OCI-M2 (cell line): ENCODE data around the gene GPR68.
"Not testable (repeated sequence)": the region's sequence is repeated elsewhere in the genome, so short reads cannot be mapped to it uniquely, and the experiment has no call there.

Source experiments
- DNase-seq: peaks from one replicate; lab custom pipeline; 2025; ENCODE audit not compliant: unreplicated experiment; lab: John Stamatoyannopoulos, UW

The GPR68 gene

DNA sequence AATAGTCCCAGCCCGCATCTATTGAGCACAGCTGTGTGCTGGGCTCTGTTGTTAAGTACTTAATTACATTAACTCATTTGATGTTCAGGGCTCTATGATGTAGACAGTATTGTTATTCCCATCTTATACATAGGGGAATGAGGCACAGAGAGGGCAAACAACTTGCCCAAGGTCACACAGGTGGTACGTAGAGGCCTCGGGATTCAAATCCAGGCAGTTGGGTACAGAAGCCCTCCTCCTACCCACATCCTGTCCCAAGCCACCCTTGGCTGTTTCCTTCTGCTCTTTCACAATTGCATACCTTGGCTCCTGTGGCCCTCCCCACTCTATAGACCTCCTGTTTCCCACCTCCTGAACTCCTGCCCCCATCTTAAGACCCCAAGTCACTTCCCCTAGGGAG, 10.0 kb upstream of the GPR68 start:
- DNase-seq = no peak

DNA sequence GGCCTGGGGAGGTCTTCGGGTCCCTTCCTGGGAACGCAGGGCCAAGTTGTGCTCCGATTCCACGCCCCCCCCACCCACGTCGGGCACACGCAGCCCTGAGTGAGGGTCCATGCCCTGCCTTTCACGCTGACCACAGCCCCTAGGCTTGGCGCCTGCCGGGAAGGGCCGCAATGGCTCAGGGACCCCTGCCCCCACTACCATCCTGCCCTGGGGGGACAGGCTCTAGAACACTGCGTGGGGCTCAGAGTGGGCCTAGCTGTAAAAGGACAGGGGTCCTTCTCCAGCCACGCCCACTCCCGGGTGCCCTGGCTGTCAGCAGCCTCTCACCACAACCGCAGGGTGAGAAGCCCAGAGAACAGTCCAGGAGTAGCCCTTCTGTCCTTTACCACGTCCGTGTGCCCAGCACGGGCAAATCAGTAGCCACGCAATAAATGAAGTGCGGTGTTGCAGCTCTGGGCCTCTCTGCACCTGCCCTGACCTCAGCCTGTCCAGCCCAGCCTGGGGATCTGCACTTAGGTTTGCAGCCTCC, 9.4 kb upstream of the GPR68 start:
- DNase-seq = no peak

DNA sequence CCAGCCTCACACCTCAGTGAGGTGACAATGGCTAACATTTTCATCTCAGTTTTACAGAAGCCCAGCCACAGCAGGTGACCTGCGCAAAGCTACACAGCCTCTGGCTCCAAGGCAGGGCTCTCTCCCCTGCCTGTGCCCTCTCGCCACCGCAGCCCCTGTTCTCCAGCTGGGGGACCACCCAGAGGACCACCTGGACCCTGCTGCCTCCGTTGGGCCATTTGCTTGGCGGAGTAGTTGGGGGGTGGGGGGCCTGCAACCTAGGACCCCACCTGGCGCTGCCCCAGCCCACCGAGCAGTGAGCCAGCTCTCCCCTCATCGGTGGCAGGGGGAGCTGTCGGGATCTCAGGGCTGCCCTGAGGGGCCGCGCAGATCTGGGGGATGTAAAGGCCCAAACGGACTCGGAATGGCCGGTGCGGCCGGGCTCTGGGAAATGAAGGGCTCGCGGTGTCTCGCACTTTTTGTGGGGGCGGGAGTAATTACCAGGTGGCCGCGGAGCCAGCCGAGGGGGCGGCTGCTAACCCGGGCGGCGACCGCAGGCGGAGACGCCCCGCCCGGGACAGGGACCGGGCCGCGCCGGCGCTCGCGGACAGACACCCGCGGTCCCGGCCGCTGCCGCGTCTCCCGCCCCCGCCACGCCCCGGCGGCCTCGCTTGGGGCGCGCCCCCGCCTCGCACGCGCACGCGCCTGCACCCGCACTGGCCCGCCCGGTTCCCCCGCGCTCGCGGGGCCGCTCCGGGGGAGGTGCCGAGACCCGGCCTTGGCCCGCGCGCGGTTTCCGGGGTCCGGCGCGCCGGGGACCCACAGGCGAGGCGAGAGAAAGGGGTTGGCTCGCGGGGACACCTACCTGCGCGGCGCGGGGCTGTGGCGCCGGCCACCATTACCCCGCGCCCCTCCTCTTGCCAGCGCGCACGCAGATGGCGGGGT, 8.6 kb upstream of the GPR68 start:
- DNase-seq = no peak

DNA sequence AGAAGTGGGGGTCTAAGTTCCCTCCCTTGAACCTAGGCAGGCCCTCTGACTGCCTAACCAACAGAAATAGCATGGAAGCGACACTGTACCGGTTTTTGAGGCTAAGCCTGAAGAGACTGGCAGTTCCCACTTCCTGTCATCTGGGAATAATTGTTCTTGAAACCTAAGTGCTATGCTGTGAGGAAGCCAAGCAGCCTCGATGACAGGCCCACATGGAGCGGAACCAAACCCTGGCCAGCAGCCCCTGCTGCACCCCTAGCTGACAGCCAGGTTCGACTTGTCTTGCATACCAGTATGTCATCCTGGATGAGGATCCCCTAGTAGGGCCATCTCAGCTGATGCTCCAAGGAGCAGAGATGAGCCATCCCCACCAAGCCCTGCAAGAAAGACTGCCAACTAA, 6.4 kb upstream of the GPR68 start:
- DNase-seq = no peak

DNA sequence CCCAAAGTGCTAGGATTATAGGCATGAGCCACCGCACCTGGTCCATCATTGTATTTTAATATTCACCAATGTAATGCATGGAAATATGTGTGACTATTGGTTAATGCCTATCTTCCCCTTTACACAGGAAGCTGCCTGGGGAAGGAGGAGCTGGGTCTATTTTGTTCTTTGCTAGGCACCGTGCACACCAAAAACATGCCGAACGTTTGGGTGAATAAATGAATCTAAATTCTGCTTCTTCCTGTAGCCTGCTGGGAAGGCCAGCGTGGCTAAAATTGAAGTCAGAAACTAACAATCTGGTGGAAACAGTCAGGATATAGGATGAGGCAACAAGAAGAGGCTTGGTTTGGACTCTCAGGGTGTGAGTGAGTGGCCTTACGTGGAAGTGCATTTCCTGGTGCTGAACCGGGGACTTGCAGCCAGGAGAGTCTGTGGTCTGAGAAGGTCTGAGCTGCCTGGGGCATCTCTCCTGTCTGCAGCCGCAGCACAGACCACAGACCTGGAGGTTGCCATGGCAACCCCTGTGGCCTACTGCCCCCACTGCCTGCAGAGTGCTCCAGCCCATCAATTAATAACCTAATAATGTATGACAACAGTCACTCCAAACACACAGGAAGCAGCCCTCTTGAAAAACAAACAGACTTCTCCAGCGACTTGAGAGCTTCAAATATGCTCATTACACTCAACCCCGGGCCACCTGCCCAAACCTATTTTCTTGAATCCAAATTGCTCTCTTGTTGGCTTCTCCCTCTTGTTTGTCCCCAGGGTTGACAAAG, 5.5 kb upstream of the GPR68 start:
- DNase-seq = no peak

DNA sequence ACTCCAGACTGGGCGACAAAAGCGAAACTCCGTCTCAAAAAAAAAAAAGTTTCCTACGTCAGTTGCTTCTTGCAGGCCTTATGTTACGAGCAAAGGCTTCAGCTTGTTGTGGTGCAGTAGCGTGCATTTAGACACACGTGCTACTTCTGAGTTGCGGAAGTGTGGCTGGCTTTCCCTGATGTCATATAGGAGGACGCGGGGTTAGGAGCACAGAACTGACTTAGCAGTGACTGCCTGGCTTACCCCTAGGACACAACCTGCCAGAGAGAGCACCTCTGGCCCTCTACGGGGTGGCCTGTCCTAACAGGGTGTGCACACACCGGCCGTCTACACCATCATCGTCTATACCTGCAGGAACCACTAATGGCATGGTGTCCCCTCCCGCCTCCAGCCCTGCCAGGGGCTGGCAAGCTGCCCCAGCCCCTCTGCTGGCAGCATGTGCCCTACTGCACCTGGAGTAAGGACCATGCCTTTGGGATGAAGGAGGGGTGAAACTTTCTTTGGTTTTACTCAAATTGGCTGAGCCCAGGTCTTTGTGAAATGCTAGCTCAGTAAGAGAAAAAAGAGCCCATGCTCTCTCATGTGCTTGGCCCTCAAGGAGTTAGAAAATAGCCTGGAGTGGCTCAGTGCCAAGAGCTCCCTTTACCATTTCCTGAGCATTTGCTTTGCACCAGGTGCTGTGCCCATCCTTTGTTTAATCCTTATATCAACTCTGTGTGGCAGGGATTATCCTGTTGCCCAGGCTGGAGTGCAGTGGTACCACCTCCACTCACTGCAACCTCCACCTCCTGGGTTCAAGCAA, 1.7 kb upstream of the GPR68 start:
- DNase-seq = no peak

DNA sequence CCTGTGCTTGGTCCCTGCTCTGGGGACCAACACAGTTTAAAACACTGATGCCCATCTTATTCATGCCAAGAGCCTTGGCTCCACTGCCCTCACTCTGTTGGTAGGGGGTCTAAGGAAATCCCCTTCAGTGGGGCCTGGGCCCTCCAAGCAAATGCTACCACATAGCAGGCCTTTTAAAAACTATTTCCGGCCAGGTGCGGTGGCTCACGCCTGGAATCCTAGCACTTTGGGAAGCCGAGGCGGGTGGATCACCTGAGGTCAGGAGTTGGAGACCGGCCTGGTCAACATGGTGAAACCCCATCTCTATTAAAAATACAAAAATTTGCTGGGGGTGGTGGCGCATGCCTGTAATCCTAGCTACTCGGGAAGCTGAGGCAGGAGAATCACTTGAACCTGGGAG, 1.1 kb upstream of the GPR68 start:
- DNase-seq = not testable (repeated sequence)

DNA sequence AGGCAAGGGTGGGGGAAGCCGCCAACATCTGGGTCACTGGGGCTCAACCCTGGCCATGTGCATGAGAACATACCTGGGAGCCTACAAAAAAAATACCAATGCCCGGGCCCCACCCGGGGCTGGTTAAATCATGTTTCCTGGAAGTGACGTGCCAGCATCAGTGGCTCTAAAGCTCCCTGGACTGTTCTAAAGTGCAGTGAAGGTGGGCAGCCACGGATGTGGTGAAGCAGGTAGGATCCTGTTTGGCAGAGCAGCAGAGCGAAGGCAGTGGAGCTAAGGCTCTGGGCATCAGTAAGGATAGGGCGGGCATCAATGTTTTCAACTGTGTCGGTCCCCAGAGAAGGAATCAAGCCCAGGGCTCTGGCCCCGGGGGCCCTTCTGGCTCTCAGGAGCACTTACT, 525 bp upstream of the GPR68 start:
- no peak for DNase-seq

DNA sequence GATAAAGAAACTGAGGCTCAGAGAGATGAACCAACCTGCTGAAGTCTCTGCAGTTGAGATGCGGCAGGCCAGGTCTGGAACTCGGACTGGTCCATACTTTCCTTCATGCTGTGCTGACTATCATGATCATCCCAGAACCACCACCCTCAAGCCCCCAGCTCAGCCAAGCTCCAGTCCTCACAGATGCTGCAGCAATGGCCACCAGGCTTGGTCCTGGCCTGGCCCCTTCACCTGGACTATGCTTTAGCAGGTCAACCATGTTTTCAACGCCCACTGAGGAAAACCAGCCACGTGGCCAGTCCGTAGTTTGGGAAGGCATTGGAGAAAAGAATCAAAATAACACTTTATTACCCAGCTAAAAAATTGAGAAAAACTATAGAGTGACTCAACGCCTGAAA, 1.4 kb downstream of the GPR68 start:
- DNase-seq = no peak

DNA sequence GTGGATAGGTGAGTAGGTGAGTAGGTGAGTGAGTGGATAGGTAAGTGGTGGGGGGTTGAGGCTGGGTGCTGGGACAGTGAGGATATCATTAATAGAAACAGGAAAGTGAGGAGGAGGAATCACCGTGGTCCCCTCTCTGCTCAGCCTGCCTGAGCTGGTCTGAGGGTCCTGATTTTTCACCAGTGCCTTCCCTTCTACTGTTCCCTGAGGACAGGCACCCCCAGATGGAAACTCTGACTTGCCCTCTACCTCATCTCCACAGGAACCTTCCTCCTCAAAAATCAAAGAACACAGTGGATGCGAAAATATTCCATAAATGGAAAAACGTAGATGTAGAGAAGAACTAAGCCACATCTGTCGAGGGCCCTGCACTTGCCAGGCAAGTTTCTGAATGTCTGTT, 1.9 kb downstream of the GPR68 start:
- no peak for DNase-seq

DNA sequence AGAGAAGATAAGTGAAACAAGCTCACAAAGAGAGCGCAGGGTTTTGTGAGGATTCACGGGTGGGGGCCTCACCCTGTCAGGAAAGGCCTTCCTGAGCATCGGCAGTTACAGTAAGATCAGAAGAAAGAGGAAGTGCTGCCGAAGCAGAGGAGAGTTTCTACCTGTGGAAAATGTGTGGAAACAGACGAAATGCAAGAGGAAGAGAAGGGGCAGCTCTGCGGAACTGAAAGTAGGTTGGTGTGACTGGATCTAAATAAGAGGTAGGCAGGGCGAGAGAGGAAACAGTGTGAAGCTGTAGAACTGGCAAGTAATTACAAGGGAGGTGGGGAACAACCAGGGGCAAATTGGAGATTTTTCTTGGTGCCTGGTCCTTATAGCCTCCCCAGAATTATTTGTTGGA, 2.6 kb downstream of the GPR68 start:
- DNase-seq = no peak

DNA sequence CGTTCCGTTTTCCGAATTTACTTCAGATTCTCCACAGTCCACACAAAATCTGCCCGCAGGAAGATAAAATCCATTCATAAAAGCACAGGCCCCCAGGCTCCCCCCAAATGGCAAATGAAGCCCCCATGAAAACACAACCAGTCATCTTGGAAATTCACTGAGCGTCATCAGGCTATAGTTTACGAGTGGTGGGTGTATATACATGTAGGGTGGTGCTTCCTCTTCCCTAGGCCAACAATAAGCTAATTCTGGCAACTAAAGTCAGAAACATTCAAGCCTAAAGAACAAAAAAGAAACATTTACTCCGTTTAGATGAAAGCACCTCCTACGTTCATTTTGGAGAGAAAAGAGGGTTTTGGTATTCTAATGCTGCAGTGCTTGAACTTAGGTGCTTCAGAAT, 5.8 kb downstream of the GPR68 start:
- DNase-seq = no peak

DNA sequence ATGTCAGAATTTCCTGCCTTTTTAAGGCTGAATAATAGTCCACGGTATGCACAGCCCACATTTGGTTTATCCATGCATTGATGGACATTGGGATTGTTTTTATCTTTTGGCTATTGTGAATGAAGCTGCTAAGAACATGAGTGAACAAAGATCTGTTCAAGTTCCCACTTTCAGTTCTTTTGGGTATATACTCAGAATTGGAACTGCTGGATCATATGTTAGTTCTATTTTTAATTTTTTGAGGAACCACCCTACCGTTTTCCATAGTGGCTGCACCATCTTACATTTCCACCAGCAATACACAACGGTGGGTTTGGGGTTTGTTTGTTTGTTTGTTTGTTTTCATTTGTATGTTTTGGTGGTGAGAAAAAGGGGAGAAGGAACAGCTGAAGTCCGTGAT, 6.4 kb downstream of the GPR68 start:
- no peak for DNase-seq

DNA sequence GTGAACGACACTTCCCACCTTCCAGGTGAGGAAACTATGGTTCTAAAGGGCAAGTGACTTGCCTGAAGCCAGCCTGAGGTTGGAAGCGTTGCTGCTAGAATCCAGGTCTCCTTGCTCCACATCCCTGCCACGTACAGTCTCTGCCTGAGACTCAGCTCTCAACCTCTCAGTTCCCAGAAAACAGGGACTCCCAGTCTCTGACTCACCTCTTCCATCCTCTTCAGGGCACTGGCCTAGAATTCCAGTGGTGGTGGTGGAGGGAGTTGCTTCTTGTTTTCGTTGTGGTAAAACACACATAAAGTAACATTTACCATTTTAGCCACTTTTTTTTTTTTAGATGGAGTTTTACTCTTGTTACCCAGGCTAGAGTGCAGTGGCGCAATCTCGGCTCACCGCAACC, 7.3 kb downstream of the GPR68 start:
- DNase-seq = no peak

DNA sequence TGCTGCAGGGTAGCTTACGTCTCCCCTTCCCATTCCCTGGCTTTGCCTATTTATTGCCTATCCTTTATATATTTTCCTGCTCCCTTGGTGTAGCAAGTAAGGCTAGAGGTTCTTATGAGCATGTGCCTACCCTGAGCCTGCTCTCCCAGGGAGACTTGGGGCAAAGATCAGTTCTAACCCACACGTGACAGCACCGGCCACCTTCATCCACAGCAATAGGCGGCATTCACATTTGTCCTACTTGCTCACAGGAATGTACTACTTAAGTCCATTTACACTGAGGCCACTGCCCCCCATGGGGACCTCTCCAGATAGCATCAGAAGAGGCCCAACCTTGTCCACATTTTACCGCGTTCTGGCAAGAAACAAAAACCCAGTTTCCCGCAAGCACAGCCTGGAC, 8.7 kb downstream of the GPR68 start:
- DNase-seq = no peak

DNA sequence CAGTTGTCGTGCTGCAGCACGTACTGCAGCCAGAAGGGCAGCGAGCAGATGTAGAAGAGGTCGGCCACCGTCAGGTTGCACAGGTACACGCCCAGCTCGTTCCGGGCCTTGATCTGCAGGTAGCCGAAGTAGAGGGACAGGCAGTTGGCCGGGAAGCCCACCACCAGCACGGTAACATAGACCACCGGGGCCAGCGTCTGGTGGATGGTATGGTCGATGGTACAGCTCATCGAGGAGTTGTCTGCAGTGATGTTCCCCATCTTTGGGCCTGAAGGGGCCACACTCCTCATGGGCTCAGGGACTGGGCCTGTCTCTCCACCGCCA, 9.8 kb downstream of the GPR68 start:
- DNase-seq = no peak

DNA sequence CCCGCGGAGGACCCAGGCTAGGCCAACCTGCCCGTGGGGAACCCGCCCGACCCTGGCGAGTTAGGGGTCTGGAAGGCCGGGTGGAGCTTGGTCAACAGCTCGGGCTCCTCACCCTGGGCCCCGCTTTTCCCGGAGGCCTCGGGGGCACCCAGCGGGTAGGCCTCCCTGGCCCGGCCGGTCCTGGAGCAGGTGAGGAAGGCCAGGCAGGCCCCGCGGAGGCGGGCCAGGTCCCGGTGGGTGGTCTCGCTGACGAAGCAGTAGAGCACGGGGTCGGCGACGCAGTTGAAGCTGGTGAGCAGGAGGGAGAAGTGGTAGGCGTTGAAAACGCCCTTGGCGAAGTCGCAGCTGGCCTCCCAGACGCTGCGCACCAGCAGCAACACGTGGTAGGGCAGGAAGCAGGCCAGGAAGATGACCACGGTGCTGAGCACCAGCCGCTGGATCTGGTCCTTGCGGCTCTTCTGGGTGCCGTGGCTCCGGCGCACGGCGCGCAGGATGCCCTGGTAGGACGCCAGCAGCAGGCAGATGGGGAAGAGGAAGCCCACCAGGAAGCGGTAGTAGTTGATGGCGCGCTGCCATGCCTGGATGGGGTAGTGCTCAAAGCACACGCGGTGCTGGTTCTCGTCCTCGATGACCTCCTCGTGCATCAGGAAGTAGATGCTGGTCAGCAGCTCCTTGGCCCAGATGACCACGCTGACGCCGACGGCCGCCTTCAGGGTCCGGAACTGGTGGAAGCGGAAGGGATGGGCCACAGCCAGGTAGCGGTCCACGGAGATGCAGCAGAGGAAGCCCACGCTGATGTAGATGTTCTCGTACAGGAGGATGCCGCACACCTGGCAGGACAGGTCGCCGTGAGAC, 10.3 kb downstream of the GPR68 start:
- no peak for DNase-seq

DNA sequence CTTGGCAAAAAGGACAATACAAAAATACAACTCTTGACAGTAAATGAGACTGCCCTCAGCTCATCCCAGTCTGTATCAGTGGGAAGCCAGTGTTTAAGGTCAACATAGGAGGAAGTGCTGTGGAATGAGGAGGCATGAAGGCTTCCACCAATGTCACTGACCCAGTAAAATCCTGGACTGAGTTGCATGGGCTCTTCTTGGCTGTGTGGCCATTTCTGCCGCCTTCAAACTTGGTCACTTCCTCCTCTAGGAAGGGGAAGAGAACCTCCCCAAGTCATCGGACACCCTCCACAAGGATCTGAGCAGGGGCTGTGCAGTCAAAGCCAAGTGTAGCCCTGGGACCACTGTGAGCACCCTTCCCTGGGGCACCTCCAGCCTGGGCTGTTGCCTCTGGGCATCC, 11.9 kb downstream of the GPR68 start:
- no peak for DNase-seq

DNA sequence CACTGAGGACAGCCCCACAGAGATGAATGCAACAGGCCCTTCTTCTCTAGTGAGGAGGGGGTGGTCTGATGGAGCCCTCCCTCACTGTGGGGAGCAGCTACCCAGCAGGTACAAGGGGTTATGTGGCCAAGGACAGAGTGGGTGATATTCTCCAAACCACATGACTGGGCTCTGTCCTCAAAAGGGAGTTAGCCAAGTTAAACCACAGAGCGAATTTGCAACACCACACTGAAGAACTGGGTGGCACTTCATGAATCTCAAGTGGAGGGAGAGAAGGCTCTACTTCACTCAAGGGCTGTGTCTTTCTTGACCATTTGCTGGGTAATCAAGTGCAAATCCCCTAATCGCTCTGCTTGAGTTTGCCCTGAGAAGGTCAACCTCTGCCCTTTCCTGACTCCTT, 12.5 kb downstream of the GPR68 start:
- DNase-seq = no peak

DNA sequence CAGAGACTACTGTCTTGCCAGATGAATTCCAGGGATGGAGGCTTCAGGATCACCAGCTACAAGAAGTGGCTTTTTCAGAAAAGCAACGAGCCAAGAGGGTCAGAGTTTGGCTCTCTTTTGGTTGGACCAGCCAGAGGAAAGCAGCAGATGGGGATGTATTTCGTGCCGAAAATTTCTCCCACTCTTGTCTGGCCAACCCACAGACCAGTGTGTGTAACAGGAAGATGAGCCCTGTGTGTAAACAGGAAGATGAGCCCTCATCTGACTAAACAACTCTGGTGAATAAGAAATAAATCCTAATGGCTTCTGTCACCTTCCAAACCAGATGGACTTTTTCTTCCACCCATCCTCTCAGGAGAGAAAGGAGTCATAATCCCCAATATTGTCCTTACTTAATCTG, 13.1 kb downstream of the GPR68 start:
- no peak for DNase-seq
